Sigmoid colon (tissue), 3 donors: ENCODE results near the gene MOB2.

Experiments used
- CTCF ChIP-seq, 4 experiments: fragments of 450-650 bp in 3 of 4; fragments of 200-600 bp in 1 of 4; IDR thresholded peaks; one replicate each; pipeline ENCODE4 v1.5.1; 2016 to 2019; ENCODE audit warnings: antibody characterized with exemption in 4 of 4, mild to moderate bottlenecking in 3 of 4, moderate library complexity in 2 of 4
- POLR2A ChIP-seq, 2 donors: fragments of 450-650 bp; IDR thresholded peaks; one replicate each; pipeline ENCODE4 v1.6.1; 2016; ENCODE audit warnings: antibody characterized with exemption in 2 of 2, mild to moderate bottlenecking in 2 of 2, moderate library complexity in 2 of 2

- TF ChIP-seq CTCF (IDR thresholded peaks at IDR 0.05) (no peak), POLR2A (IDR thresholded peaks at IDR 0.05) (no peak)
Measured at GRCh38 chr11:1493650-1494244, 7.2 kb upstream of the MOB2 start.
